ENCODE results near the gene ZIC4. TPM values are rescaled to one million over a fixed set of nuclear protein-coding genes. Genes with fewer than 3 reads are reported as not detected.

ZIC4 gene
- total and polyA plus RNA-seq, 3 donors from 2014 or later: 0.06 to 0.55 (median 0.31) TPM

DNA sequence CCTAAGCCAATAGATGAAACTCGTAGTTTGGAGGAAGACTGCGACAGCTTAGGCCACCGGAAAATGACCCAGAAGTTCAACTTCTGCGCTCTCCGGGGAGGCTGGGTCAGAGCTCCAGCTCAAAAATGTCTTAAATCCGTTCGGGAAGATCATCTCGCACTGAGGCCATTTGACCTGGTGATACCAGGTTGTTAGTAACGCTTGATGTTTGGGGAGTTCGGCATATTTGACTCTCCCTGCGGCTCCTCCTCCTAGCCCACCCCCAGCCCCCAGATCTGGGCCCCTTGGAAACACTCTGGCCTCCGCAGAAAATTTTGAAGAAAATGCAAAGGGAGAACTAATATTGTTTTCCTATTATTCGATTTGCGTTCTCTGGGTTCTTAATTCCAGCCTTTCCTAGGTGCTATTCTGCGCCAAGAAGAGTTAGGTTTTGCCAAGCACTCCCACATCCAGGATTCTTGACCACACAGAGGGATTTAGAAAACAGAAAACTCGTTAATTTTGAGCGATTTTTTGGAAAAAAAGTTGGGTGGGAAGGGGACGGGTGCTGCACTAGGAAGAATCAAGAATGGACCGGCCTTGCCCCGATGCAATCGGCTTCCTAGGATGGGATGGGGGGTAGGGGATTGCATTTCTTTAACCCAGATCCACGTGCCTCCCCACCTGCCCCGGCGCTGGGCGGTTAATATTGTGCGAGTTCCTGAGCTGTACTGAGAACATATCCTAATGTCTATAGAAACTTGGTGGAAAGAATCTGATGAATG is 50.0 kb downstream of the ZIC4 start:
- no peak for DNase-seq
- no peak for TF ChIP-seq POLR2A (IDR thresholded peaks at IDR 0.05)
- no peak for TF ChIP-seq CTCF (IDR thresholded peaks at IDR 0.05)

GRCh38 chr3:147355753-147356090 is 50.6 kb downstream of the ZIC4 start:
- intact Hi-C loops (cut with DNase I; ENCODE audit: low total_unique reads): no loop called here
- no peaks in the 10 kb centered on the region for H3K27me3 ChIP-seq
- H3K4me3 ChIP-seq: no peak overlapping the region
- 9 to 12% methylated on average over 4 of the region's 4 CpGs for WGBS, 2 donors
- no peaks in the 10 kb centered on the region for H3K36me3 ChIP-seq (ENCODE audit: low read depth, missing control alignments)
- H3K27ac ChIP-seq: no peak overlapping the region
- no peak for DNase-seq
- H3K9me3 ChIP-seq: no peaks in the 10 kb centered on the region
- no peak for TF ChIP-seq CTCF (IDR thresholded peaks at IDR 0.05)
- no peaks in the 10 kb centered on the region for H3K4me1 ChIP-seq

More for the DNA sequence above, 50.0 kb downstream of the ZIC4 start:
- Histone ChIP-seq H3K4me1 (no peaks in the 10 kb centered on the region), H3K27ac (no peak overlapping the region), H3K27me3 (no peaks in the 10 kb centered on the region), H3K4me3 (no peak overlapping the region), H3K36me3 (ENCODE audit: low read depth, missing control alignments) (no peaks in the 10 kb centered on the region), H3K9me3 (no peaks in the 10 kb centered on the region)
- intact Hi-C loops (cut with DNase I; ENCODE audit: low total_unique reads): no loop called here
- WGBS, 2 donors: 4 to 5% methylated on average over 26 of the region's 26 CpGs

DNA sequence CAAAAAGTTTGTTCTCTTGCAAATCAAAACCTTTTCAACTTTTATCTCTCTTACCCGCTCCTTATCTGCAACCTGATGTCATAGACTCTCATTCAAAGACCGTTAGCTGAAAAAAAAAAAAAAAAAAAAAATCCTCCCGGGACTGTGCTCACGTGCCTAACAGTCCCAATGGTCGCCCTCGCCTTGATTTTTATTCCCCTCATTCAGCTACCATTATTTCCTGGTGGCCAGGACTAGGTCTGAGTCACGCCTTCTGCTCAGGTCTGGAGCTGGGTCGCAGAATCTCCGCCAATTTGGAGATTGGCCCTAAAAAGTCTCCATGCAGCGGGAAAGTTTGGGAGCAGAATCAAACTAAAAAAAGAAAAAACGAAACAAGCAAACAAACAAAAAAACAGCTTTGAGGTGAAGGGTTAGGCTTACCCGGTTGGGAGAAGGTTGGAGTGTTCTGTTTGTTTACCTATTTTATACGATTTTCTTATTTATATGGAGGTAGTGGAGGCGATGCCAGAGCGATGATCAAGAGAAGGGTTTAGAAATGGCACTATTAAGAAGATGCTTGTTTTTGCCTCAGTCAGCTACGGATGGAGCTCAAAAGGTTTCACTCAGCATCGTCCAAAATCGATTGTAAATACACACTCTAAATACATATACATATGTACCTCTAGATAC is 51.1 kb downstream of the ZIC4 start:
- Histone ChIP-seq H3K4me3 (no peak overlapping the region), H3K4me1 (no peaks in the 10 kb centered on the region), H3K27me3 (no peaks in the 10 kb centered on the region), H3K27ac (no peak overlapping the region), H3K36me3 (ENCODE audit: low read depth, missing control alignments) (no peaks in the 10 kb centered on the region), H3K9me3 (no peaks in the 10 kb centered on the region)
- DNase-seq: no peak
- intact Hi-C loops (cut with DNase I; ENCODE audit: low total_unique reads): no loop called here
- 5 to 7% methylated on average over 18 of the region's 18 CpGs for WGBS, 2 donors
- TF ChIP-seq CTCF (IDR thresholded peaks at IDR 0.05) (no peak), POLR2A (IDR thresholded peaks at IDR 0.05) (no peak)

DNA sequence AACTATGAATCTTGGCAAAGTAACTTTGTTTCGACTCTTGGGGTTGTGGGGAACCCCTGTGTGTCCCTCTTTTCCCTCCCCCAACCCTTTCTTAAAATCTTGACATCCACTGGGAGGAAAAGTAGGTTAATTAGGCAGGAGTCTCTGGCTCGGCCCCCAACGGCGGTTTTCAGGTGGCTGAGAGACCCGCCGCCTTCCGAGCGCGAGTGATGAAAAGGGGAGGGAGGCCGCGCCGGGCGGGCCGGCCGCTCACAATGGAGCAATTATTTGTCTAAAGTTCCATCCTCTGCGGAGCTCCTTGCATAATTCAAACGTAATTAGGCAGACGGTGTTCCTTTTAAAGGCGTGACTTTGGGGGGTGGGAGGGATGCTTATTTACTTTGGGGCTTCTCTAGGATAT is 51.7 kb downstream of the ZIC4 start:
- no peaks in the 10 kb centered on the region for H3K36me3 ChIP-seq (ENCODE audit: low read depth, missing control alignments)
- no peak for DNase-seq

More for the DNA sequence above, 51.7 kb downstream of the ZIC4 start:
- no peak for TF ChIP-seq CTCF (IDR thresholded peaks at IDR 0.05)
- TF ChIP-seq POLR2A (IDR thresholded peaks at IDR 0.05): no peak
- Histone ChIP-seq H3K4me1 (no peaks in the 10 kb centered on the region), H3K9me3 (no peaks in the 10 kb centered on the region), H3K4me3 (no peak overlapping the region), H3K27ac (no peak overlapping the region), H3K27me3 (no peaks in the 10 kb centered on the region)
- intact Hi-C loops (cut with DNase I; ENCODE audit: low total_unique reads): no loop called here
- 4 to 10% methylated on average over 19 of the region's 19 CpGs for WGBS, 2 donors
